ENCODE results near the gene RBM18.

DNA sequence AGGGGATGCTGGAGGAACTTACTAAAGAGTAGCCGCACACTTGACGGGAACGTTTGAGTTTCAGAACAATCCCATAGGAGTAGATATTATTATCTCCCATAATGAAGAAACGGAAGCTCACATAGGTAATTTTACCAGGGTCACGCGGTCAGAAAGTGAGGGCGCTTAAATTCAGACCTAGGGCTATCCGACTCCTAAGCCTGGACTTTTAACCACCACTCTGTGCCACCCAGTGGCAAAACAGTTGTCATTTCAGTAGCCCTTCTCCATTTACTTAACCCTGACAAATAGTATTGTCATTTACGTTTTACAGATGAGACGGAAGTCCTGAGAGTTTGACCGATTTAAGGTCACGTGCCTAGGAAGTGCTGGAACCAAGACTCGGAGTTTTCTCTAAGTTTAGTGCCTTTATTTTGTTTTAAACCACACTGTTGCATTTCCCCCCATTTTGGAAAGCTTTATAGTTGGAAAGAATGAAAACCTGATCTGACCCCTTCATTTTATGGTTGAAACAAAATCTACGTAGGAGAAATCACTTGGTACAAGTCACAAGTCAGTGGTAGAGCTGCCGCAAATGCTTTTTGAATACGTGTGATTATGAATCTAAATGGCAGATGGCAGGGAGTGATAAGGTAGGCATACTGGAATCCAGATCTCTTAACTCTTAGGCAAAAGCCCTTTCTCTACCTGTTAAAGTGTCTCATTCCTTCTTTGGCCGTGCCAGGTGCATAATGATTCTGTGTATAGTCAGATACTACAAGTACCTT, 692 bp upstream of the RBM18 start:
- TF ChIP-seq, protein P1, sequence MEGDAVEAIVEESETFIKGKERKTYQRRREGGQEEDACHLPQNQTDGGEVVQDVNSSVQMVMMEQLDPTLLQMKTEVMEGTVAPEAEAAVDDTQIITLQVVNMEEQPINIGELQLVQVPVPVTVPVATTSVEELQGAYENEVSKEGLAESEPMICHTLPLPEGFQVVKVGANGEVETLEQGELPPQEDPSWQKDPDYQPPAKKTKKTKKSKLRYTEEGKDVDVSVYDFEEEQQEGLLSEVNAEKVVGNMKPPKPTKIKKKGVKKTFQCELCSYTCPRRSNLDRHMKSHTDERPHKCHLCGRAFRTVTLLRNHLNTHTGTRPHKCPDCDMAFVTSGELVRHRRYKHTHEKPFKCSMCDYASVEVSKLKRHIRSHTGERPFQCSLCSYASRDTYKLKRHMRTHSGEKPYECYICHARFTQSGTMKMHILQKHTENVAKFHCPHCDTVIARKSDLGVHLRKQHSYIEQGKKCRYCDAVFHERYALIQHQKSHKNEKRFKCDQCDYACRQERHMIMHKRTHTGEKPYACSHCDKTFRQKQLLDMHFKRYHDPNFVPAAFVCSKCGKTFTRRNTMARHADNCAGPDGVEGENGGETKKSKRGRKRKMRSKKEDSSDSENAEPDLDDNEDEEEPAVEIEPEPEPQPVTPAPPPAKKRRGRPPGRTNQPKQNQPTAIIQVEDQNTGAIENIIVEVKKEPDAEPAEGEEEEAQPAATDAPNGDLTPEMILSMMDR (IDR thresholded peaks at IDR 0.05), result no peak
- TF ChIP-seq REST (IDR thresholded peaks at IDR 0.05; ENCODE audit: insufficient read depth in 1 of 2, low read depth in 2 of 2, low read length in 1 of 2), result no peak
- TF ChIP-seq POLR2AphosphoS5 (IDR thresholded peaks at IDR 0.05; ENCODE audit: low read depth, low read length), result no peak

Measured in Panc1 (cell line).